Lower lobe of right lung (tissue), 2 donors: ENCODE results near the gene TXNL4A. TPM values are rescaled to one million over a fixed set of nuclear protein-coding genes. Genes with fewer than 3 reads are reported as not detected.
A peak's percentile ranks its signal among the peaks of the same experiment; 100 is the strongest.

Experiments
- ATAC-seq, 2 donors: fragments of 200-7000 bp; cut with Tn5 transposase; one replicate each; pipeline ENCODE4 v1.9.1; 2020 to 2022; ENCODE audit warnings: mild to moderate bottlenecking in 2 of 2, moderate library complexity in 2 of 2
- DNase-seq: peaks from one replicate; pipeline ENCODE4 v3.0.0-alpha.2; 2020
- H3K27ac ChIP-seq: fragments of 200-600 bp; one replicate; pipeline ENCODE4 v1.8.0; 2022
- H3K27me3 ChIP-seq: fragments of 200-600 bp; one replicate; pipeline ENCODE4 v1.8.0; 2022; ENCODE audit warnings: low read depth
- H3K36me3 ChIP-seq: fragments of 200-600 bp; one replicate; pipeline ENCODE4 v1.8.0; 2022; ENCODE audit warnings: mild to moderate bottlenecking
- H3K4me1 ChIP-seq: fragments of 200-600 bp; one replicate; pipeline ENCODE4 v1.8.0; 2022
- H3K4me3 ChIP-seq: fragments of 200-600 bp; one replicate; pipeline ENCODE4 v1.8.0; 2022; ENCODE audit warnings: mild to moderate bottlenecking
- H3K9me3 ChIP-seq: fragments of 200-600 bp; one replicate; pipeline ENCODE4 v1.8.0; 2022
- intact Hi-C: fragments of 100-400 bp; cut with DNase I; formaldehyde crosslinking; loops from one replicate; pipeline ENCODE4 v1.11.0; 2022
- total RNA-seq: library from RNA; stranded (reverse); fragmentation: NEBNext Ultra II Directional; extraction: Animal tissue kit (Norgen Biotek cat#: 25700); gene quantifications from one replicate; pipeline ENCODE4 v1.2.1, GENCODE V29; 2021
- TF ChIP-seq, protein P1 (sequence below): fragments of 200-600 bp; IDR thresholded peaks from one replicate; pipeline ENCODE4 v1.8.0; 2022; ENCODE audit warnings: antibody characterized with exemption, mild to moderate bottlenecking
- donor health status: DM: no; HTN: yes; CAD: no; lungs with severe emphysema.

TXNL4A gene
- total RNA-seq, 1 donor from 2014 or later, result 78.7 TPM

DNA sequence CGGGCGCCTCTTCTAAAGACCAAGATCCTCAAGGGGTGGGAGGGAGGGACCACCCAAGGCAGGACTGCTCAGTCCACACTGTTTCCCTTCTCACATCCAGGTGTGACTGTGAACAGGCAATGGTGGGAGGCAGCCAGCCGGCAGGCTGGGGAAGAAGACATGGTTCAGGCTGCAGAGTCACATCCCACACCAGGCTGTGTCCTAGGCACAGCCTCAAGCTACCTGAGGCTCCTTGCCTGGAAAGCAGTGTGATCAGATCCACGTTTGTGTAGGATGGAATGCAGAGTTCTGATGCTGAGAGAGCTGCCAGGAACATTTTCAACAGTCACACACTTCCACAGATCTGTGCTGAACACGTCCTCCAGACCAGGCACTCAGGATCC lies 53.3 kb downstream of the TXNL4A start:
- Histone ChIP-seq H3K36me3 (peaks cover 26% of the 10 kb centered on the region), H3K9me3 (peaks cover 29% of the 10 kb centered on the region), H3K4me1 (peaks cover 9% of the 10 kb centered on the region), H3K27me3 (no peaks in the 10 kb centered on the region), H3K27ac (no peak overlapping the region), H3K4me3 (no peak overlapping the region)
- ATAC-seq (no peak), DNase-seq (peak; percentile 4)
- TF ChIP-seq, protein P1, sequence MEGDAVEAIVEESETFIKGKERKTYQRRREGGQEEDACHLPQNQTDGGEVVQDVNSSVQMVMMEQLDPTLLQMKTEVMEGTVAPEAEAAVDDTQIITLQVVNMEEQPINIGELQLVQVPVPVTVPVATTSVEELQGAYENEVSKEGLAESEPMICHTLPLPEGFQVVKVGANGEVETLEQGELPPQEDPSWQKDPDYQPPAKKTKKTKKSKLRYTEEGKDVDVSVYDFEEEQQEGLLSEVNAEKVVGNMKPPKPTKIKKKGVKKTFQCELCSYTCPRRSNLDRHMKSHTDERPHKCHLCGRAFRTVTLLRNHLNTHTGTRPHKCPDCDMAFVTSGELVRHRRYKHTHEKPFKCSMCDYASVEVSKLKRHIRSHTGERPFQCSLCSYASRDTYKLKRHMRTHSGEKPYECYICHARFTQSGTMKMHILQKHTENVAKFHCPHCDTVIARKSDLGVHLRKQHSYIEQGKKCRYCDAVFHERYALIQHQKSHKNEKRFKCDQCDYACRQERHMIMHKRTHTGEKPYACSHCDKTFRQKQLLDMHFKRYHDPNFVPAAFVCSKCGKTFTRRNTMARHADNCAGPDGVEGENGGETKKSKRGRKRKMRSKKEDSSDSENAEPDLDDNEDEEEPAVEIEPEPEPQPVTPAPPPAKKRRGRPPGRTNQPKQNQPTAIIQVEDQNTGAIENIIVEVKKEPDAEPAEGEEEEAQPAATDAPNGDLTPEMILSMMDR, result no peak
- intact Hi-C loops, result no loop called here

DNA sequence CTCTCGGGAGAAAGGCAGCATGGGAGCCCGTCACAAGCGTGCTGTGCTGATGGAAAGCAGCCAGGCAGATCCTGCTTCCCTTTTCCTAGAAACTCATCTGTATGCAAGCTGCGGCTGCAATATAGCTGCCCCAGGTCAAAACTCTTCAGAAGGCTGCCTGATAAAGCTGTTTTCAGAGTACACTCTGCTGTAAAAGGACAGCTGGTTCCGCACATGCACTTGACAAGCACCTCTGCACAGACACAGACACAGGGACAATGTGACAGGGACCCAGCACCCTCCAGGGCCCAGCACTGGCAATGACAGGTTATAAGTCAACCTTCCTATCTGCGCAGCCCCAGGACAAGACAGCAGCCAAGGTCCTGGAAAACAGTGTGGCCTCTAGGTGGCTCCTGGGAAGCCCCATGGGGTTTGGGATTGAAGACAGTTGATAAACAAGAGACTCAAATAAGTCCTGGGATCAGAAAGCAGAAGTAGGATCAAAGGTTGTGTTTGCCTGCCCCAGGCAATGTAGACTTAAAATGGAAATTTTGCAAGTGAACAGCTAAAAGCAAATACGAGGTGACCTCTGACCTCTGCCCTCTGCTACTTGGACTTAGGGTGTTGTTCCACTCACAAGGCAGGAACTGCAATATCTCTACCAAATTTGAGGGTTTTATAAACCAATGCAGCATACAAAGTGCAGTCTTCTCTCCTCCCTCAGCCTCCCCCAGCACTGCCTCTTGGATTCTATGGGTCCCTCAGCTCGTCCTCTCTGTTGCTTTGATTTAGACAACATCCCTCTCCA lies 53.9 kb downstream of the TXNL4A start:
- Histone ChIP-seq H3K4me1 (peaks cover 9% of the 10 kb centered on the region), H3K27me3 (no peaks in the 10 kb centered on the region), H3K9me3 (peaks cover 34% of the 10 kb centered on the region), H3K36me3 (peaks cover 20% of the 10 kb centered on the region), H3K27ac (peak overlapping the region; percentile 16), H3K4me3 (no peak overlapping the region)
- TF ChIP-seq, protein P1, result no peak
- ATAC-seq (peak; percentile 54 to 58), DNase-seq (peak; percentile 48)
- intact Hi-C loops, result no loop called here

DNA sequence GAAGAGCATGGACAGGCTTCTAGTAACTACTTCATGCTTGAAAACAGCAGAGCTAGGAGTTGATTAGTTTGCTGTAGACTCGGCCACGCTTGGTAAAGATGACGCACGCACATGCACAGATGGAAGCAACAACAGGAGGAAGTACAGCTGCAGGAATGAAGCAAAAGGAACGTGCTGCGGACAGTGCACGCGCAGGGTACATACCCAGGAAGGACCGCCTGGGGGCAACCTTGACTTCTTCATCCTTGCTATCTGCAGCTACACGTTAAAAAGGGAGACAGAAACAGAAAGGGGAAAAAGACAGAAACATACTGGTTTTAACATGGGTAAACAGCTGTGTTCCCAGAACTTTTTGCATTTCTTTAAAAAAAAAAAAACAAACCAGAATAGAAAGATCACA lies 54.6 kb downstream of the TXNL4A start:
- peak; percentile 50 for DNase-seq
- peak; percentile 63 to 73 for ATAC-seq
- intact Hi-C loops, result no loop called here
- Histone ChIP-seq H3K4me1 (peaks cover 9% of the 10 kb centered on the region), H3K9me3 (peaks cover 41% of the 10 kb centered on the region), H3K36me3 (peaks cover 19% of the 10 kb centered on the region), H3K4me3 (no peak overlapping the region), H3K27ac (no peak overlapping the region), H3K27me3 (no peaks in the 10 kb centered on the region)
- TF ChIP-seq, protein P1, result no peak

DNA sequence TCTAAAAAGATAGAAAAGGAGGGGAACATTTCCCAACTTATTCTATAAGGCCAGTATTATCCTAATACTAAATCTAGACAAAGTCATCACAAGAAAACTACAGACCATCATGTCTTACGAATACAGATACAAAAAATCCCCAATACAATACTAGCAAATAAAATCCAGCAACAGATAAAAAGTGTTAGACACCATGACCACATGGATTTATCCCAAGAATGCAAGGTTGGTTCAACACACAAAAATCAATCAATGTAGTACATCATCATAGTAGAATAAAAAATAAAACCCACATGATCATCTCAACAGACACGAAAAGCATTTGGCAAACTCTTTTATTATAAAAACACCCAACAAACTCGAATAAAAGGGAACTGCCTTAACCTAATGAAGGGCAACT lies 55.5 kb downstream of the TXNL4A start:
- TF ChIP-seq, protein P1, result no peak
- ATAC-seq (no peak), DNase-seq (no peak)
- peaks cover 41% of the 10 kb centered on the region for H3K9me3 ChIP-seq
- H3K36me3 ChIP-seq, result peaks cover 20% of the 10 kb centered on the region
- no peak overlapping the region for H3K27ac ChIP-seq
- H3K4me3 ChIP-seq, result no peak overlapping the region
- intact Hi-C loops, result no loop called here
- no peaks in the 10 kb centered on the region for H3K27me3 ChIP-seq
- H3K4me1 ChIP-seq, result peaks cover 9% of the 10 kb centered on the region

DNA sequence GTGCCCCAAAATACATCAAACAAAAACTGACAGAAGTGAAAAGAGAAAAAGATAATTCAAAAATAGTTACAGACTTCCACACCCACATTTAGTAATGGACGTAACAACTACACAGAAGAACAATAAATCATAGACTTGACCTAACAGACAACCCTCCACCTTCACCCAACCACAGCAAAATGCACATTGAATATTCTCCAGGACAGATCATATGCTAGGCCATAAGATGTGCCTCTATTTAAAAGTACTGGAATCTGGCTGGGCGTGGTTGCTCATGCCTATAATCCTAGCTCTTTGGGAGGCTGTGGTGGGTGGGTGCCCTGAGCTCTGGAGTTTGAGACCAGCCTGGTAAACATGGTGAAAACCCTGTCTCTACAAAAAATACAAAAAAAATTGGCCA lies 56.9 kb downstream of the TXNL4A start:
- no peak overlapping the region for H3K27ac ChIP-seq
- peak; percentile 6 for DNase-seq
- TF ChIP-seq, protein P1, result no peak
- peaks cover 9% of the 10 kb centered on the region for H3K4me1 ChIP-seq
- peaks cover 18% of the 10 kb centered on the region for H3K36me3 ChIP-seq
- no peaks in the 10 kb centered on the region for H3K27me3 ChIP-seq
- peaks cover 41% of the 10 kb centered on the region for H3K9me3 ChIP-seq
- ATAC-seq, result no peak
- intact Hi-C loops, result no loop called here
- no peak overlapping the region for H3K4me3 ChIP-seq
